NCI-H1105 treated with DMSO at 0.1 percent for 48 hours (cell line): ENCODE measurements around the gene BCAN.

ENCODE experiments used
- DNase-seq: peaks from one replicate; lab custom pipeline; 2025; lab: John Stamatoyannopoulos, UW

Gene BCAN

DNA sequence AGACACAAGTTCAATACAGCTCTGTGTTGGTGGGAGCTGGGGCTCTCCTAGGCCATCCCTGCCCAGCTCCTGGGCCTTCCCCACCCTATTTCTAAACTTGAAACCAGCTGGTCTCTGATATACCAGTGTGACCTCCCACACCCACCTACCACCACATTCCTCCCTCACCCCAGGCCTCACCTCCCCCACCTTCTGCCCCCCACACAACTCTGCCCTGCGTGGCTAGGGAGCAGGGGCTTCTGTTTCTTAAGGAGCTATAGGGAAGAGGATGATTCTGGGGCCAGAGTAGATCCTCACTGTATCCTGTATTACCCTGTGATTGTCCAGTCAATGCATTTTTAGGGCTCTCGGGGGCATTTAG lies 18.8 kb downstream of the BCAN start:
- no peak for DNase-seq

GRCh38 chr1:156662005-156662799 lies 20.3 kb downstream of the BCAN start:
- no peak for DNase-seq

GRCh38 chr1:156662800-156663055 lies 20.8 kb downstream of the BCAN start:
- no peak for DNase-seq

DNA sequence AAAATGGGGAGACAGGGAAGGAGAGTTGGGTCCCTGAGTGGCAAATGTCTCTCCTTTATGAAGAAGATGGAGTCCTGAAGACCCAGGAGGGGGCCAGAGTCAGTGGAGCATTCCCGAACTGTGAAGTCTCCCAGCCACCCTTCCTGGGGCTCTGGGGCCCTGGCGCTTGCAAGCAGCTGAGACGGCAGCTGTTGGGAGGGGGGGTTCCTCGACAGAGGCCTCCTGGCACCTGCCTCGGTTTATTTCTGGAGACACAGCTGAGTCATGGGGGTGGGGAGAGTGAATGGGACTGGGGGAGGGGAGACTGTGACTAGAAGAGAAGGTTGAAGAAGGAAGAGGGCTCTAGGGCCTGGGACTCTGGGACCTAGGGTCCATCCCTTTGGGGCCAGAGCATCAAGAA lies 21.3 kb downstream of the BCAN start:
- DNase-seq = no peak

DNA sequence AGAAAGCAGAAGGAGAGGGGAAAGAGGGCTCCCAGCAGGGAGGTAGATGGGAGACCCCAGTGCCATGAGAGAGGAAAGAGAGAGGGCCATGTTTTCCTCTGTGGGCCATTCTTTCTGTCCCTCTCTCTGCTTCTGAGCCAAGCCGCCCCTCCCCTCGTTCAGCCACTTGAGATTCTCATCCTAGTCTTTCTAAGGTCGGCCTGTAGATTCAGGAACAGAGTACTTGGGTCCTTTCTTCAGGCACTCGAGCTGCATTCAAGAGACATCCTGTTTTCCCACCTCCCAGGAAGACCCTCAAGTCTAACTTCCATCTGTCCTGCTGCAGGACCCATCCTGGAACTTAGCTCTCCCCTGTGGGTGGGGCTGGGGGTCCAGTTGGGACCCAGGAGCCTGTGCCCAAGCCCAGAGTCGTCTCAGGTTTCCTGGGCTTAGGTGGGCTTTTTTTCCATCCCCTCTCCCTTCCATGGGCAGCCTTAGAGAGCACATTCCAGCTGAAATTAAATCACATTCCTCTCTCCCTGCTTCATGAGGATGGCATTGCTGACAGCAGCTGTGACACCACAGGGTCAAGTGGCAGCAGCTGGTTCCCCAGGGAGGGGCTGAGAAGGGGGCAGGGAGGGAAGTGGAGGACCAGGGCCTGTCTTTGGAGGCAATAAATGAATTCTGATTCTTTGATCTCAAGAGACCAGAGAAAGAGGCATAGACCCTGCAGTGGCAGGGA lies 22.3 kb downstream of the BCAN start:
- no peak for DNase-seq

DNA sequence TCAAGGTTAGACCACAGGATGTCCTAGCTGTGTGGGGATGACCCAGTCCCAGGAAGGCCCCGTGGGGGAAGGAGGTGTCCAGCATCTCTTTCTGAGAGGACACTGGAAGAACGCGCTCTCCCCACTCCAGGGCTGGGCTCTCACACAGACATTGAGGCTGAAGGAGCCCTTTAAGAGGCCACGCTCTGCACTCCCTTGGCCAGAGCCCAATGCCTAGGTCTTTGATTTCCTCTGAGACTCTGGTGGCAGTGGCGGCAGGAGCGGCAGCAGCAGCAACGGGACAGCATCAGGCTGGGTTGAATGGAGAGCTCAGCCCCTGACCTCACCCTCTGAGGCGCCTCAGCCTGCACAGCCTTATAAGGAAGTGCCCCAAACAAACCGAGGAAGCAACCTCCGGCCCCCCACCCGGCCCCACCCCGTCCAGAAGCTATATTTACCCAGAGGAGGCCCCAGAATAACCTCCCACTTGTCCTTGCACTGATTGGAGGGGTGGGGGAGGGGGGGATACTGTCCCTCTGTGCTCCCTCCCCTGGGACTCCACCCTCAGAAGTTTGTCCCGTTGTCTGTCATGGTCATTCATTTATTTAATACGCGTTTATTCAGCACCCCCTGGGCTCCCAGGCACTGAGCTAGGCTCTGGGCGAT lies 23.0 kb downstream of the BCAN start:
- DNase-seq = no peak

GRCh38 chr1:156665539-156665938 lies 23.6 kb downstream of the BCAN start:
- DNase-seq = no peak

- DNase-seq = no peak
Measured at GRCh38 chr1:156666862-156667609, 25.1 kb downstream of the BCAN start.

GRCh38 chr1:156667610-156667967 lies 25.7 kb downstream of the BCAN start:
- DNase-seq = no peak

- DNase-seq = no peak
Measured at GRCh38 chr1:156667968-156668709, 26.2 kb downstream of the BCAN start.

DNA sequence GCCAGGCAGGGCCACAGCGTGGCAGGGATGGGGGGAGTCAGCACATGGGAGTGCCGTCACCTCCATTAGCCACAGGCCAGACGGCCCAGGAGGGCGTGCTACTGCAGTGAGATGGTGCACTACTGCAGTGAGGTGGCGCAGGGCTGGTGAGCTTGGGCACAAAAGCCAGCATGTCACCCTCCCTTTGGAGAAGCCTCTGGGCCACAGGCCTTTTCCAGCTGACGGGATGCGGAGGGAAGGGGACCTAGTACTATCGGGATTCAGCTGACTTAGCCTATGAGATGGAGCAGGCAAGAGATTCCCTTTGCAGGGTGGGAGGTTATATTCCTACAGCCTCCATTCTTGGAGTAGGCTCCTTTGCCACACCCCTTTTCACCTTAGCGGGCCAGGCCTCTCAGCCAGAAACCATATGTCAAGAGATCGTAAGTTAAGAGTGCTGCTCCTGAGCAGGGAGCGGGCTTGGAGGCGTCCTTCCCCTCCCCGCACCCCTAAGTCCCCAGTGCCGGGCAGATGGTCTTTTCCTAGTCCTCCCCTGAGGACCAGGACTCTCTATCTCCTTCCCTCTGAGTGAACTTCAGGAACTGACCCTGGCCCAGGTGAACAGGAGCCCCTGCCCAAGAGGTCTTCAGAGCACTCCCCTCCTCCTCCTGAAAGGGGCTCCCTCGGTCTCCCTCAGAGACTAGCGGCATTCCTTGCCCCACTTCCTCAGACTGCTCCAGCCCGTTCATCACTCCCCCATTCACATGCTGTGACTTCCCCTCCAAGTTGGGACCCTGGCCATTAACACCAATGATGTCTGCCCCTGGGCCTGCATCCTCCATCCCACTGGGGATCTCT lies 27.1 kb downstream of the BCAN start:
- no peak for DNase-seq

DNA sequence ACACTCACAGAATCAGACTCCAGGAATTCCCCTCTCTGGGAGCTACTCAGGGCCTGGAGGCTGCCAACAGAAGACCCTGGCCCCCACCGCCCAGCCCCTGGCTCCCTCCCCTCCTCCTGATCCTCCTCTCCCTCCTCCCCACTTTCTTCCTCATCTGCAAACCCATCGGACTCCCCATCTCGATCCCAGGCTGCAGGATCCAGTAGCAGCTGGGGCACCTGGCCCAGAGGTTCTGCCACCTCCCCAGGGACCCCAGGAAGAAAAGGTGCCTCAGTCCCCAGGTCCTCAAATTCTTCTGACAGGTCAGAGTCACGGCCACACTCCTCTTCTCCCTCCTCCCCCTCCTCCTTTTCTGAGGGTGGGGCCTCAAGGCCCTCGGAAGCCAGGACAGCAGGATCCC lies 27.9 kb downstream of the BCAN start:
- DNase-seq = no peak

GRCh38 chr1:156670359-156670758 lies 28.4 kb downstream of the BCAN start:
- DNase-seq = no peak

DNA sequence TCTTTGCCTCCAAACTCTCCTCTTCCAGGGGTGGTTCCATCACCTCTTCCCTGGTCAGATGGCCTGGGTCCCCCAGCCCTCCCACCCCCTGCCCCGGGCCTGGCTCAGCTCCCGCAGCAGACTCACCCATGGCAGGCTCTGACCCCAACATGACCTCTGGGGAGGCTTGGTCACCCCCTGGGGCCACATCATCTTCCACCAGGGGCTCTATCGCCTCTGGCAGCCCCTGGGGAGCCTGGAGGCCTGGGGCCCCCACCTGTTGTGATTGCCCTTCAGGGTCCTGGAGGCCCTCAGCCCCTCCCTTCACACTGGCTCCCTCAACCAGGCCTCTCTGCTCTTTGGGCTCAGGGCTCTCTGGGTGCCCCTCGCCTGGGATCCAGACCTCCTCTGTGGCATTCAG lies 28.9 kb downstream of the BCAN start:
- no peak for DNase-seq

- DNase-seq = no peak
Measured at GRCh38 chr1:156671804-156672203, 29.9 kb downstream of the BCAN start.

- no peak for DNase-seq
Measured at GRCh38 chr1:156673387-156674121, 31.6 kb downstream of the BCAN start.

- DNase-seq = no peak
Measured at GRCh38 chr1:156675210-156676113, 33.5 kb downstream of the BCAN start.

DNA sequence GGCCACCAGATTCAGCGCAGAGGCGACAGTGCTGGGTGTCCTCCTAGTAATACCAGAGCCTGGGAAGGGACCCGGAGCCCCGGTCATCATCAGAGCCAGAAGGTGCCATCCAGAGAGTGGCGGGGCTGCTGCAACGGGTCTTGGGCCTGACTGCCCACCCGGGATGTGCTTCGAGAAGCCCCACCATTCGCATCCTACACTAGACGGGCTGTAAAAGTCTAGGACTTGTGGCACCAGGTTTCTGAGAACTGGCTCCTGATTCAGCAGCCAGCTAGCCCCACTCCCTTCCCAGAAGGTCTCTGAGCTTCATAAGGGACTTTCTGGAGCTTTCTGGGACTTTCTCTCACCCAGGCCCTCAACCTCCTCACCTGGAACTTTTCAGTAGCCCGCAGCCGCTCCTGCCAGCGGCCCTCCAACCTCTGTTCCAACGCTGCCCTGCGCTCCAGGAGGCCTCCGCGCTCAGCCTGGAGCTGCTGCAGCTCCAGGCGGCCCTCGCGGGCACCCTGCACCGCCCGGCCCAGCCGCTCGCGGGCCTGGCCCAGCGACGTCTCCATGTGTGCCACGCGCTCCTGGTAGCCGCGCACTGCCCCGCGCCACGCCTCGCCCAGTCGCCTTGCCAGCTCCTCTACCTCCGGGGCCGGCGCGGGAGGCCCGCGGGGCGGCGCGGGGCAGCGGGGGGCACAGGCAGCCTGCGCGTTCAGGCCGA lies 34.4 kb downstream of the BCAN start:
- no peak for DNase-seq
